Measurements from ENCODE around the gene SEC14L5.

Gene SEC14L5

DNA sequence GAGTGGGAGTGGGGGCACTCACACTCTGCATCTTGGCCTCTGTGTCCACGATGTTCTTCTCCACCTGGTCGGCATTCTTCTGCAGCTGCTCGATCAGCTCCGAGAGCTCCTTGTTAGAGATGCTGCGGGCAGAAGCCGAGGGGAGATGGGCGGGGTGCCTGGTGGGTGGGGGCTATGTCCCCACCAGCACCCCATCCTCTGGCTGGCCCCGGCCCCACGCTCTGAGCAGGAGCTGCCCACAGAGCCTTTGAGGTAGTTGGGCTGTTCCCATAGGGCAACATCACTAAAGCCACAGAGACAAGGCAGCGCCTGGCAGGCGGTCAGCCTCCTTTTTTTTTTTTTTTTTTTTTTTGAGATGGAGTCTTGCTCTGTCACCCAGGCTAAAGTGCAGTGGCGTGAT, 47.3 kb upstream of the SEC14L5 start:
- Histone ChIP-seq H2AFZ (ENCODE audit: low read length) (no peak overlapping the region), H3K4me1 (ENCODE audit: insufficient read depth, low read length, poor library complexity, severe bottlenecking) (no peaks in the 10 kb centered on the region), H3K4me2 (ENCODE audit: low read depth, low read length, poor library complexity, severe bottlenecking) (no peak overlapping the region), H3K36me3 (ENCODE audit: insufficient read depth, low read length) (no peaks in the 10 kb centered on the region), H3K4me3 (ENCODE audit: low read length, poor library complexity, severe bottlenecking) (no peak overlapping the region), H3K9ac (ENCODE audit: low read depth, low read length, poor library complexity, severe bottlenecking) (no peak overlapping the region), H3F3A (ENCODE audit: low read depth) (no peaks in the 10 kb centered on the region), H4K20me1 (ENCODE audit: insufficient read depth, low read length, poor library complexity, severe bottlenecking) (no peaks in the 10 kb centered on the region), H3K9me2 (replicated peaks; ENCODE audit: low read depth, low read length) (no peaks in the 10 kb centered on the region), H3K79me2 (ENCODE audit: insufficient read depth, low read length) (no peaks in the 10 kb centered on the region), H3K9me3 (ENCODE audit: insufficient read depth, low read depth, low read length) (no peaks in the 10 kb centered on the region), H3K27me3 (ENCODE audit: insufficient read depth, low read length, poor library complexity, severe bottlenecking) (no peaks in the 10 kb centered on the region)
- TF ChIP-seq, protein P1, sequence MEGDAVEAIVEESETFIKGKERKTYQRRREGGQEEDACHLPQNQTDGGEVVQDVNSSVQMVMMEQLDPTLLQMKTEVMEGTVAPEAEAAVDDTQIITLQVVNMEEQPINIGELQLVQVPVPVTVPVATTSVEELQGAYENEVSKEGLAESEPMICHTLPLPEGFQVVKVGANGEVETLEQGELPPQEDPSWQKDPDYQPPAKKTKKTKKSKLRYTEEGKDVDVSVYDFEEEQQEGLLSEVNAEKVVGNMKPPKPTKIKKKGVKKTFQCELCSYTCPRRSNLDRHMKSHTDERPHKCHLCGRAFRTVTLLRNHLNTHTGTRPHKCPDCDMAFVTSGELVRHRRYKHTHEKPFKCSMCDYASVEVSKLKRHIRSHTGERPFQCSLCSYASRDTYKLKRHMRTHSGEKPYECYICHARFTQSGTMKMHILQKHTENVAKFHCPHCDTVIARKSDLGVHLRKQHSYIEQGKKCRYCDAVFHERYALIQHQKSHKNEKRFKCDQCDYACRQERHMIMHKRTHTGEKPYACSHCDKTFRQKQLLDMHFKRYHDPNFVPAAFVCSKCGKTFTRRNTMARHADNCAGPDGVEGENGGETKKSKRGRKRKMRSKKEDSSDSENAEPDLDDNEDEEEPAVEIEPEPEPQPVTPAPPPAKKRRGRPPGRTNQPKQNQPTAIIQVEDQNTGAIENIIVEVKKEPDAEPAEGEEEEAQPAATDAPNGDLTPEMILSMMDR (conservative IDR thresholded peaks at IDR 0.05; ENCODE audit: low read length), result no peak
- no peak for TF ChIP-seq EZH2phosphoT487 (IDR thresholded peaks at IDR 0.05; ENCODE audit: borderline replicate concordance)

DNA sequence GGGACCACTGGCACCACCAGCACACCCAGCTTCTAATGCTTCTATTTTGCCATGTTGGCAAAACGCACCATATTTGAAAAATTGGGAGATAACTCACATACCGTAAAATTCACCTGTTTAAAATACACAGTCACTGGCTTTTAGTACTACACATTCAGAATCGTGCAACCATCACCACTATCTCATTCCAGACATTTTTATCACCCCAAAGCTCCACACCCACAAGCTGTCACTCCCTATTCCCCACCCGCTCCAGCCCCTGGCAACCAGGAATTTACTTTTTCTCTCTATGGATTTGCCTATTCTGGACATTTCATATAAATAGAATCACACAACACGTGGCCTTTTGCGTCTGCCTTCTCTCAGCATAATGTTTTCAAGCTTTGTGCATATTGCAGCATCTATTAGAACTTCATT, 46.2 kb upstream of the SEC14L5 start:
- no peak overlapping the region for H2AFZ ChIP-seq (ENCODE audit: low read length)
- no peaks in the 10 kb centered on the region for H3K79me2 ChIP-seq (ENCODE audit: insufficient read depth, low read length)
- H3K9ac ChIP-seq (ENCODE audit: low read depth, low read length, poor library complexity, severe bottlenecking), result no peak overlapping the region
- no peaks in the 10 kb centered on the region for H3K9me2 ChIP-seq (replicated peaks; ENCODE audit: low read depth, low read length)
- no peak overlapping the region for H3K4me2 ChIP-seq (ENCODE audit: low read depth, low read length, poor library complexity, severe bottlenecking)
- TF ChIP-seq EZH2phosphoT487 (IDR thresholded peaks at IDR 0.05; ENCODE audit: borderline replicate concordance), result no peak
- TF ChIP-seq, protein P1 (conservative IDR thresholded peaks at IDR 0.05; ENCODE audit: low read length), result no peak
- no peaks in the 10 kb centered on the region for H3K9me3 ChIP-seq (ENCODE audit: insufficient read depth, low read depth, low read length)
- H3K4me3 ChIP-seq (ENCODE audit: low read length, poor library complexity, severe bottlenecking), result no peak overlapping the region
- H3F3A ChIP-seq (ENCODE audit: low read depth), result no peaks in the 10 kb centered on the region
- no peaks in the 10 kb centered on the region for H3K4me1 ChIP-seq (ENCODE audit: insufficient read depth, low read length, poor library complexity, severe bottlenecking)
- H3K36me3 ChIP-seq (ENCODE audit: insufficient read depth, low read length), result no peaks in the 10 kb centered on the region
- H4K20me1 ChIP-seq (ENCODE audit: insufficient read depth, low read length, poor library complexity, severe bottlenecking), result no peaks in the 10 kb centered on the region
- no peaks in the 10 kb centered on the region for H3K27me3 ChIP-seq (ENCODE audit: insufficient read depth, low read length, poor library complexity, severe bottlenecking)

DNA sequence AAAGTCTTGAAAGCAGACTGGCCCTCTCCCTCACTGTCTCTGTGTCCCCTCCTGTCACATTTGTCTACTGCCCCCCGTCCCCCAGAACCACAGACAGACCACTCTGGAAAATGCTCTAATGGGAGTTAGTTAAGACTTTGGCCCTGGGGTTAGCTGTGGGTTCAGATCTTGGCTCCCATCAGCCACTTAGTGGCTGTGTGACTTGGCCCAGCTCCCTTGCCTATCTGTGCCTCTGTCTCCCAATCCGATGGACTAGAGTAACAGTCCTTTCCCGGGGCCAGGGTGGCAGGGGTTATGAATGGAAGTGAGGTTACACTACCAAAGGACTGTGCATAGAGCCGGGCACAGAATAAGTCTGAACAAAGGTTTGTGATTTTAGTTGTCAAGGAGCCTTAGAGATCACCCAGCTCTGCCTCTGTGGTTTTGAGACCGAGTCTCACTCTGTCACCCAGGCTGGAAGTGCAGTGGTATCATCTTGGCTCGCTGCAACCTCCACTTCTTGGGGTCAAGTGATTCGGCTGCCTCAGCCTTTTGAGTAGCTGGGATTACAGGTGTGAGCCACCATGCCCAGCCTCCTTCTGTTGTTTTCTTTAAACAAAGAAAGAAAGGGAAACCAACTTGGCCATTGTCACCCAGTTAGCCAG, 44.9 kb upstream of the SEC14L5 start:
- Histone ChIP-seq H3K9ac (ENCODE audit: low read depth, low read length, poor library complexity, severe bottlenecking) (no peak overlapping the region), H3K4me2 (ENCODE audit: low read depth, low read length, poor library complexity, severe bottlenecking) (no peak overlapping the region), H3F3A (ENCODE audit: low read depth) (no peaks in the 10 kb centered on the region), H3K4me1 (ENCODE audit: insufficient read depth, low read length, poor library complexity, severe bottlenecking) (no peaks in the 10 kb centered on the region), H2AFZ (ENCODE audit: low read length) (no peak overlapping the region), H4K20me1 (ENCODE audit: insufficient read depth, low read length, poor library complexity, severe bottlenecking) (no peaks in the 10 kb centered on the region), H3K27me3 (ENCODE audit: insufficient read depth, low read length, poor library complexity, severe bottlenecking) (no peaks in the 10 kb centered on the region), H3K36me3 (ENCODE audit: insufficient read depth, low read length) (no peaks in the 10 kb centered on the region), H3K9me3 (ENCODE audit: insufficient read depth, low read depth, low read length) (no peaks in the 10 kb centered on the region), H3K9me2 (replicated peaks; ENCODE audit: low read depth, low read length) (no peaks in the 10 kb centered on the region), H3K79me2 (ENCODE audit: insufficient read depth, low read length) (no peaks in the 10 kb centered on the region), H3K4me3 (ENCODE audit: low read length, poor library complexity, severe bottlenecking) (no peak overlapping the region)
- no peak for TF ChIP-seq EZH2phosphoT487 (IDR thresholded peaks at IDR 0.05; ENCODE audit: borderline replicate concordance)
- TF ChIP-seq, protein P1 (conservative IDR thresholded peaks at IDR 0.05; ENCODE audit: low read length), result no peak

All from Loucy (cell line).